Muscle layer of duodenum (tissue), 2 donors: ENCODE results near the gene ADO.

Source experiments
- H3K27ac ChIP-seq: one replicate; pipeline ENCODE4 v1.7.0; 2013; ENCODE audit warnings: mild to moderate bottlenecking, low read length
- H3K27me3 ChIP-seq: one replicate; pipeline ENCODE4 v1.7.0; 2013; ENCODE audit warnings: low read depth, mild to moderate bottlenecking, control low read depth, low read length
- H3K36me3 ChIP-seq, 2 donors: one replicate each; pipeline ENCODE4 v1.7.0; 2013; ENCODE audit warnings: low read length in 2 of 2, control low read depth in 1 of 2, mild to moderate bottlenecking in 1 of 2; ENCODE audit not compliant: insufficient read depth in 2 of 2, control insufficient read depth in 1 of 2
- H3K4me1 ChIP-seq, 2 donors: one replicate each; pipeline ENCODE4 v1.7.0; 2013; ENCODE audit warnings: low read length in 2 of 2, mild to moderate bottlenecking in 2 of 2, control low read depth in 1 of 2, moderate library complexity in 1 of 2; ENCODE audit not compliant: insufficient read depth in 2 of 2, control insufficient read depth in 1 of 2
- H3K4me3 ChIP-seq, 2 donors: one replicate each; pipeline ENCODE4 v1.7.0; 2013; ENCODE audit warnings: low read length in 2 of 2, low read depth in 1 of 2, mild to moderate bottlenecking in 1 of 2
- H3K9me3 ChIP-seq, 2 donors: one replicate each; pipeline ENCODE4 v1.7.0; 2013; ENCODE audit warnings: low read length in 2 of 2, control low read depth in 1 of 2, mild to moderate bottlenecking in 1 of 2; ENCODE audit not compliant: control insufficient read depth in 1 of 2
- donor health status: healthy.

The ADO gene

DNA sequence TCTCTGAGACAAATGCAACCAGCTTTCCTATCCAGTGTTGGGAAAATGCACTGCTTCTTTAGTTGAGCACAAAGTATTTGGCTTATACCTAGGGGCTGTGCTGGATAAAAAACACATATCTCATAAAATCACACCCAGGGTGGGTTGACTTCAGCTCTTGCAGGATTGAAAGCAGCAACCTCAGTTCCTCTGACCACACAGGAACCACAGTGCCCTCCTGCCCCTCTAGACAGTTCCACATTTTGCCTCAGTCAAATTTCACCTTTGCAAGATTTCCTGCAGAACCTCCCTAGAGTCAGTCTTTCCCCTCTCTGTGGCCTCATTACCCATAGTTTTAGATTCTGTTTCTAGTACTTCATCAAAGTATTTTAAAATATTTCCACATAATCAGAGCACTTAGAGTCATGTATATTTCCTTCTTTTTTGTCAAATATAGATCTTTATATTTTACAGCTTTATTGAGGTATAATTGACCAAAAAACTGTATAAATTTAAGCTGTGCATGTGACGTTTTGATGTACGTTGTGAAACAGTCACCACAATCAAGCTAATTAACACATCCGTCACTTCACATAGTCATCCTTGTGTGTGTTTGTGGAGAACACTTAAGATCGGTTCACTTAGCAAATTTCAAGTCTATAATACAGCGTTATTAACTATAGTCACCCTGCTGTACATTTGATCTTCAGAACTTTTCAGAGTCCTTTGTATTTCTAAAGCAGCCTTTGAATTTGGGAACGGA lies 48.6 kb downstream of the ADO start:
- Histone ChIP-seq H3K4me3 (no peak overlapping the region), H3K9me3 (peaks cover 0 to under 1% of the 10 kb centered on the region in 2 donors), H3K4me1 (no peaks in the 10 kb centered on the region), H3K27me3 (no peaks in the 10 kb centered on the region), H3K36me3 (no peaks in the 10 kb centered on the region), H3K27ac (no peak overlapping the region)

DNA sequence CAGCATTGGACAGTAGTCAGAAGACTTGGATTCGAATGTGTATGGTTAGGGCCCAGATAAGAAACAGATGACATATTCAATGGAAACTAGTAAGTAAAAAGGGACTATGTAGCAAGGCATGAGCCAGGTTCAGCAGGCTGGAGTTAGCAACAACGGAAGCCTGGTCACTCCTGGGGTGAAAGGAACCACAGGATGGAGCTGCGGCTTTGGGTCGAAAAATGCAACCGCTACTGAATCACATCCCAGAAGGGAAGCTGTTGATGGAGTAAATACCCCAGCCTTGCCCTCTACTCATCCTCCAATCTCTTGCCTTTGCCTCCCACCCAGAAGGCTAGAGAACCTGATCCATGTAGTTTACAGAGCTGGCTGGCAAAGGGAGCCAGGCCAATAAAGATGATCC lies 49.2 kb downstream of the ADO start:
- no peaks in the 10 kb centered on the region for H3K4me1 ChIP-seq
- H3K36me3 ChIP-seq, result no peaks in the 10 kb centered on the region
- no peak overlapping the region for H3K27ac ChIP-seq
- H3K4me3 ChIP-seq, result no peak overlapping the region
- H3K27me3 ChIP-seq, result no peaks in the 10 kb centered on the region
- H3K9me3 ChIP-seq, result no peaks in the 10 kb centered on the region

DNA sequence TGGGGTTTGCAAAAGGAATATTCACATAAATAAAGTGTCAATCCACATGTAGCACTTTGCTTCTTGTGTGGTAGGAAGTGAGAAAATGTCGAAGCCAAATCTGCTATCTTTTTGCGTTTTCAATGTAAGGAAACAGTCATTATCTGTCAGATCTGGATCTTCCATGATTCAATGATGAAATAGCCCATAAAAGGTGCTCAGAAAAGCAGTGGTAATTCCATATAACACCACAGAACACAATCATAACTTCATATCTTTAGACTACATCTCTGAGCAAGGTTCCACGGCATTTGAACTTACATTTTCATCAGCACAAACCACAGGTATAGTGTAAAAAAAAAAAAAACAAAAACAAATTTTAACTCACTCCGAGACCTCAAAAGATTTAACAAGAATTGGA lies 51.5 kb downstream of the ADO start:
- no peaks in the 10 kb centered on the region for H3K9me3 ChIP-seq
- no peaks in the 10 kb centered on the region for H3K27me3 ChIP-seq
- H3K36me3 ChIP-seq, result no peaks in the 10 kb centered on the region
- no peak overlapping the region for H3K27ac ChIP-seq
- H3K4me3 ChIP-seq, result no peak overlapping the region
- no peaks in the 10 kb centered on the region for H3K4me1 ChIP-seq
